ENCODE measurements around the gene PKNOX2.

DNA sequence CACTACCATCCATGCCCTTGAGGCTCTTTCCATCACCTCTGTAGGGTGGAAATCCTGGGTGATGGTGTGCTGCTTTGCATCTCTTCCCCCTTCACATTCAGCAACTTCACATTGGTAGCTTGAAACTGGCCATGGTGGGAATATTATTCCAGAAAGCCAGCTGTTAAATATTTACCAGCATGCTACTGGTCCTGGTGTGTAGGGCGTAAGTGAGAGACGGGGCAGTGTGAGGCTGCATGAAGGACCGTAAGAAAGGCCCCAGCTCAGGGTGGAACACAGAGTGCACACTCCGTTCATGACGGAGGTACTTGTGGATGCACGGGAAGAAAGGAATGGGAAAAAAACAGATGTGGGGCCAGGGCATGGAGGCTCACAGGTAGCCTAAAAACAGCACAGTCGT is 121.3 kb downstream of the PKNOX2 start:
- TF ChIP-seq, protein P1, sequence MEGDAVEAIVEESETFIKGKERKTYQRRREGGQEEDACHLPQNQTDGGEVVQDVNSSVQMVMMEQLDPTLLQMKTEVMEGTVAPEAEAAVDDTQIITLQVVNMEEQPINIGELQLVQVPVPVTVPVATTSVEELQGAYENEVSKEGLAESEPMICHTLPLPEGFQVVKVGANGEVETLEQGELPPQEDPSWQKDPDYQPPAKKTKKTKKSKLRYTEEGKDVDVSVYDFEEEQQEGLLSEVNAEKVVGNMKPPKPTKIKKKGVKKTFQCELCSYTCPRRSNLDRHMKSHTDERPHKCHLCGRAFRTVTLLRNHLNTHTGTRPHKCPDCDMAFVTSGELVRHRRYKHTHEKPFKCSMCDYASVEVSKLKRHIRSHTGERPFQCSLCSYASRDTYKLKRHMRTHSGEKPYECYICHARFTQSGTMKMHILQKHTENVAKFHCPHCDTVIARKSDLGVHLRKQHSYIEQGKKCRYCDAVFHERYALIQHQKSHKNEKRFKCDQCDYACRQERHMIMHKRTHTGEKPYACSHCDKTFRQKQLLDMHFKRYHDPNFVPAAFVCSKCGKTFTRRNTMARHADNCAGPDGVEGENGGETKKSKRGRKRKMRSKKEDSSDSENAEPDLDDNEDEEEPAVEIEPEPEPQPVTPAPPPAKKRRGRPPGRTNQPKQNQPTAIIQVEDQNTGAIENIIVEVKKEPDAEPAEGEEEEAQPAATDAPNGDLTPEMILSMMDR (IDR thresholded peaks at IDR 0.05): no peak
- TF ChIP-seq POLR2AphosphoS5 (IDR thresholded peaks at IDR 0.05): no peak

Measured in transverse colon (tissue), 4 donors.